Ramos (cell line): ENCODE data around the gene BANP.
"Not testable (repeated sequence)": the region's sequence is repeated elsewhere in the genome, so short reads cannot be mapped to it uniquely, and the experiment has no call there.

ENCODE experiments used
- in situ Hi-C: fragments of 300-500 bp; cut with MboI; formaldehyde crosslinking; loops from one replicate; pipeline ENCODE4 v1.14.3; 2022; ENCODE audit warnings: low sequenced_read_pairs; ENCODE audit not compliant: unreplicated experiment

BANP gene

GRCh38 chr16:88010343-88010967, 59.2 kb downstream of the BANP start:
- in situ Hi-C loops: no loop called here

- in situ Hi-C loops: no loop called here
Observed at GRCh38 chr16:88010968-88011483, 59.8 kb downstream of the BANP start.

GRCh38 chr16:88012360-88012759, 61.1 kb downstream of the BANP start:
- in situ Hi-C loops: no loop called here

- in situ Hi-C loops: no loop called here
Observed at GRCh38 chr16:88013091-88013609, 61.9 kb downstream of the BANP start.

- in situ Hi-C loops: no loop called here
Observed at GRCh38 chr16:88013766-88014251, 62.6 kb downstream of the BANP start.

GRCh38 chr16:88014252-88014781, 63.1 kb downstream of the BANP start:
- in situ Hi-C loops: no loop called here

GRCh38 chr16:88014954-88015805, 63.9 kb downstream of the BANP start:
- in situ Hi-C loops: no loop called here

GRCh38 chr16:88015806-88016140, 64.5 kb downstream of the BANP start:
- in situ Hi-C loops: no loop called here

- in situ Hi-C loops: not testable (repeated sequence)
Observed at GRCh38 chr16:88016386-88016785, 65.2 kb downstream of the BANP start.

- in situ Hi-C loops: no loop called here
Observed at GRCh38 chr16:88016964-88017363, 65.7 kb downstream of the BANP start.

- in situ Hi-C loops: no loop called here
Observed at GRCh38 chr16:88017587-88018101, 66.4 kb downstream of the BANP start.

- in situ Hi-C loops: not testable (repeated sequence)
Observed at GRCh38 chr16:88018382-88018781, 67.1 kb downstream of the BANP start.

GRCh38 chr16:88019041-88019820, 68.0 kb downstream of the BANP start:
- in situ Hi-C loops: not testable (repeated sequence)

GRCh38 chr16:88019821-88020515, 68.7 kb downstream of the BANP start:
- in situ Hi-C loops: no loop called here

GRCh38 chr16:88020516-88020885, 69.3 kb downstream of the BANP start:
- in situ Hi-C loops: no loop called here

- in situ Hi-C loops: not testable (repeated sequence)
Observed at GRCh38 chr16:88021041-88021970, 70.1 kb downstream of the BANP start.

- in situ Hi-C loops: no loop called here
Observed at GRCh38 chr16:88022076-88023042, 71.1 kb downstream of the BANP start.
